HG03025 (cell line): ENCODE measurements around the gene COL8A1.
A peak's percentile ranks its signal among the peaks of the same experiment; 100 is the strongest.
"Not testable (repeated sequence)": the region's sequence is repeated elsewhere in the genome, so short reads cannot be mapped to it uniquely, and the experiment has no call there.

Source experiments
- ATAC-seq: cut with Tn5 transposase; IDR thresholded peaks from one replicate; pipeline ENCODE4 v1.9.1; 2021; ENCODE audit warnings: mild to moderate bottlenecking, moderate library complexity; ENCODE audit not compliant: unreplicated experiment, low FRiP score

COL8A1 gene

DNA sequence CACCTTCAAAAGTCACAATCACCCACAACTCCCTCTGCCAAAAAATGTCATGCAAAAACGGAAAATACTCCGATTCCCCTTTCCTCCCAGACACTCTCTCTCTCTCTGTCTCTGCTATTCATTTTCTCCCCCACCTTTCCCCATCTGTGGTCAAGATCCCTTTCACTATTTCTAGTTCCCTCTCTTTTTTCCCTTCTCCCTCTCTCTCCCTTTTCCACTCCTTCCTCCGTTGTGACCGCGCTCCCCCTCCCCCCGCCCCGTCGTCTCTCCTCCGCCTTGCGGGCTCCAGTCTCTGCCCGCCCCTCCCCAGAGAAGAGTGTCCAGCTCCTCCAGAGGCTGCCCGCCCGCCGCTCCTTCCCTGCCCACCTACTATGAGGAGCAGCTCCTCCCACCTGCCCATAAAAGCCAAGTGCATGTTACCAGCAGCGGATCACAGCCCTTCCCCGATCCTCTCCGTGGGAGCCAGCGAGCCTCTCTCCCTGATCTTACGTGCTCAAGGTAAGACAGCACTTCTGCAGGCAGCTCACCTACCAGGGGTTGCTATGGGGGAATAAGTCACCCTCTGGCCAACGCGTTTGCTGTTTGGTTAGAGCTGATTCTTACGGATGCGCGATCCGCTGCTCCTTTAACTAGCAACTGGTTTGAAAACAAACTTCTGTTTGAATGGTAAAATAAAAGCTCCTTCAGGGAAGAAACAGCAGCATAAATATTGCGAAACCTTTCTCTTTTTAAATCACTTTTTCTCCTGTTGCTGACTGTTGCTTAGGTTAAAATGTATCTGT is at the start of gene COL8A1:
Gene COL8A1, plus strand, starts transcription at position 428 of the 782 bp plus-strand sequence. CDS start 152,089 bp downstream, outside the sequence.
- no peak for ATAC-seq

DNA sequence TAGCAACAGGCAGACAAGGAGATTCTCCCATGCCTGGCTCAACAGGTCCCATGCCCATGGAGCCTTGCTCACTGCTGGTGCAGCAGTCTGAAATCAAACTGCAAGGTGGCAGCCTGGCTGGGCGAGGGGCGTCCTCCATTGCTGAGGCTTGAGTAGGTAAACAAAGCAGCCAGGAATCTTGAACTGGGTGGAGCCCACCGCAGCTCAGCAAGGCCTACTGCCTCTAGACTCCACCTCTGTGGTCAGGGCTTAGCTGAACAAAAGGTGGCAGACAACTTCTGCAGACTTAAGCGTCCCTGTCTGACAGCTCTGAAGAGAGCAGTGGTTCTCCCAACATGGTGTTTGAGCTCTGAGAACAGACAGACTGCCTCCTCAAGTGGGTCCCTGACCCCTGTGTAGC is 49.2 kb upstream of the COL8A1 start:
- not testable (repeated sequence) for ATAC-seq

DNA sequence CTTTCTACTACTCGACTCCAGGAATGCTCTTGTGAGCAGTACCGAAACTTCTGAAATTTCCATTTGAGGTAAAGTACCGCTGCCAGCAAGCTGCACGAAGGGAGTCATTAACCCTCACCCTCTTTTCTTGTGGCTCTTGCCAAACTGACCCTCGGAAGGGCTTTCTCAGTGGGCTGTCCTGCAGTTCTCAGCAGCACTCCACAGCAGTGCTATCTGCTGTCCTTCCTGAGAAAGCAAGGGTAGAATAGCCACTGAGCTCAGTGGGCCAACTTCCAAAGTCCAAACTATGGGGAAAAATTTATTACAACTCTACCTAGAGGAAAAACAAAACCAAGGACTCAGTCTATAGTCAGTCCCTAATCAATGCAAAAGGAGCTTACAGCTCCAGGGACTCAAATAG is 38.5 kb upstream of the COL8A1 start:
- ATAC-seq = no peak

DNA sequence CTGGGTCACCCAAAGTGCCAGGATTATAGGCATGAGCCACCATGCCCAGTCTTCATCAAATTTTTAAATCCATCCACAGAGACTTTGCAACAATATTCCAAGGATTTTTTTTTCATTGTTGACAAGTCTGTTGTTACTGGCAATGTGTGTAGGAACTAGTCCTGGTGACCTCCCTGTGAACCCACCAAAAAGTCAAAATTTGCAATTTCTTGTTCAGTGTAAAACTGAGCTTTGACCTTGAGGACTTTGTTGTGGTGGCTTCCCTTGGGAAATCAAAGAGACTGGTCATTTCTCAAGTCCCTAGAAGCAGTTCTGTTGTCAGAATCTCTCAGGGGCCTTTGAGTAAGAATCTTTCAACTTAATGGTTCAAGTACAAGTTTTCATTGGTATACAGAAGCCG is 36.9 kb upstream of the COL8A1 start:
- ATAC-seq = no peak

DNA sequence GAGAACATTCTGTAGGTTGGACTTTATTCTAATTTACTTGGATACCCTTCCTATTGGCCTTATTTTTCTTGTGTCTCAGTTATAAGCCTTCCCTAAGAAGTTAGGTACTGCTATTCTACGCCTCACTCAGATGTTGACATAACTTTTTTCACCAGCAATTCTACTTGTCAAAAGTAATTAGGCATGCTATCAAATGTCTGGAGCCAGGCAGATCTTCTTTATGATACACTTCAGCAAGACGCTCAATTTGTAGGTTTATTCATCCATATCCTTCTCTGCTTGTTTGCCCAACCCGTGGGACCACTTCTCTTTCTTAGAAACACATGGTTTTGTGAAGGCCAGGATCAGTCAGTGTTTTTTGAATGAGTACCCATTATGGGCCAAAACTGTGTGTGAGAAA is 36.2 kb upstream of the COL8A1 start:
- ATAC-seq = no peak

DNA sequence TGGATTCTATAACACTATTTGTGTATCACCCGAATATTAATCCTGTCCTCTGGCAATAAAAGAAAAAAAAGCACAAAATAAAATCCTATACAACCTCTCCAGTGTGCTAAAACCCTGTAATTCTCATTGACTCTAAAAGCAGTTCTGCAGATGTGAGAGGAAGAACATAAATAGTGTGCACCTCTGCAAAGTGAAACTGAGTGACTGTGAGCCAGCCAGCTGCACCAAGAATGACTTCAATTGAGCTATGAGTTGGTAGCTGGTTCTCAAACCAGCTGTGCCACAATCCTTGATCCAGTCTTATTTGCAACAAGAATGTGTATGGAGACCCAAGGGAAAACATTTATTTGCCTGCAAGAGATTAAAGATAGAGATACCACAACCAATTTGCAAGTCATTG is 31.2 kb upstream of the COL8A1 start:
- ATAC-seq = no peak

DNA sequence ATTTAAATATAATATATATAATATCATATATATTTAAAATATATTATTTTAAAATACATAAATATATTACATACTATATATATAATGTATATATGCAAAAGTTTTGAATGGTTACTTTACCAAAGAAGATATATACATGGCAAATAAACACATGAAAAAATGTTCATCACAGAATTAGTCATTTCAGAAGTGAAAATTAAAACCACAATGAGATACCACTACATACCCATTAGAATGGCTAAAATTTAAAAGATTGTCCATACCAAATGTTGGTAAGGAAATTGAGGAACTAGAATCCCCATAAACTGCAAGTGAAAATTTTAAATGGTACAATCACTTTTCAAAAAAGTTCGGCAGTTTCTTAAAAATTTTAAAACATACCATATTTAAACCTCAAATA is 23.6 kb upstream of the COL8A1 start:
- ATAC-seq = no peak

DNA sequence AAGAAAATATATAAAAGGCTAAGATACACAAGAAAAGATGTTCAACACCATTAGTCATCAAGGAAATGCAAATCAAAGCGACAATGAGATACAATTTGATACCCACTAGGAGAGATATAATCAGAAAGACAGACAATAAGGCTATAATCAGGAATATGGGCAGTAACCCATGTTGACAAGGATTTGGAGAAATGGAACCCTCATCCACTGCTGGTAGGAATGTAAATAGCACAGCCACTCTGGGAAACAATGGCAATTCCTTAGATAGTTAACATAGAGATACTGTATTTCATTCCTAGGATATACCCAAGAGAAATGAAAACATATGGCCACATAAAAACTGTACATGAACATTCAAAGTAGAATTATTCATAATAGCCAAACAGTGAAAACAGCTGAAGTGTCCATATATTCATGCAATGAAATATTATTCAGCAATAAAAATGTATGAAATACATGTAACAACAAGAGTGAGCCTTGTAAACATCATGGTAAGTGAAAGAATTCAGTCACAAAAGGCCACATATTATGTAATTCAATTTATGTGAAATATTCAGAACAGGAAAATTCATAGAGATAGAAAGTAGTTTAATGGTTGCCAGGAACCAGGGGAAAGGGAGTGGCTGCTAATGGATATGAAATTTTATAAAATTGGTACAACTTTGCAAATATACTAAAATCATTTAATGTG is 18.2 kb upstream of the COL8A1 start:
- ATAC-seq = no peak

DNA sequence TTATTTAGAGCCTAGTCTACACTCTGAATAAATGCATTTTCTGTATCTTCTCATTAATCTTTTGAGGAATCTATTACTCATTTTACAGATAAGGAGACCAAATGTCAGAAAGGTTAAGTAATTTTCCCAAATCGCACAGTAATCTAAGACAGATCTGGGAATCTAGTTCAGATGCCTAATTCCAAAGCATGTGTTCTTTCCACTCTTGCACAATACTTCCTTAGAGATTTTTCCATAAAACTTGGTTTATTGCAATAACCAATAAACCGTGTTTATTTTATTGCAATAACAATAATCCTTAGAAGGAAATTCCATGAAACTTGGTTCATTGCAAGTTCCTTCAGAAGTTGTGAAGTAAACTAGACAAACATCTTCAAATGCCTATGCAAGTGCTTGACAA is 17.4 kb upstream of the COL8A1 start:
- no peak for ATAC-seq

DNA sequence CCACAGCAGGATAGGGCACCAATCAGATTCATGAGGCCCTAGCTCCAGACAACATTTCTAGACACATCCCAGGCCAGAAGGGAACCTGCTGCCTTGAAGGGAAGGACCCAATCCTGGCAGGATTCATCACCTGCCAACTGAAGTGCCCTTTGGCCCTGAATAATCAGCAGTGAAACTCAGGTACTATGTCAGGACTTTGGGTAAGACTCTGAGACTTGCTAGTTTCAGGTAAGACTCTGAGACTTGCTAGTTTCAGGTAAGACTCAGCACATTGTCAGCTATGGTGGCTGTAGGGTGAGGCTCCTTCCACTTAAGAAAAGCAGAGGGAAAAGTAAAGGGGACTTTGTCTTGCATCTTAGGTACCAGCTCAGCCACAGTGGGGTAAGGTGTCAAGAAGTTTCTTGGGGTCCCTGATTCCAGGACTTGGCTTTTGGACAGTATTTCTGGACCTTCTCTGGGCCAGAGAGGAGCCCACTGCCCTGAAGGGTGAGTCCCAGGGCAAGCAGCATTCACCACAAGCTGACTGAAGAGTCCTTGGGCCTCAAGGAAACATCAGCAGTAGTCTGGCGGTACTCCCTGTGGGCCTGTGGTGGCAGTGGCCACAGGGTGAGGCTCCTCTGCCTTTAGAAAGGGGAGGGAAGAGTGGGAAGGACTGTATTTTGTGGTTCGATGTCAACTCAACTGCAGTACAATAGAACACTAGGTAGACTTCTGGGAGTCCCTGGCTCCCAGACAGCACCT is 13.7 kb upstream of the COL8A1 start:
- no peak for ATAC-seq

DNA sequence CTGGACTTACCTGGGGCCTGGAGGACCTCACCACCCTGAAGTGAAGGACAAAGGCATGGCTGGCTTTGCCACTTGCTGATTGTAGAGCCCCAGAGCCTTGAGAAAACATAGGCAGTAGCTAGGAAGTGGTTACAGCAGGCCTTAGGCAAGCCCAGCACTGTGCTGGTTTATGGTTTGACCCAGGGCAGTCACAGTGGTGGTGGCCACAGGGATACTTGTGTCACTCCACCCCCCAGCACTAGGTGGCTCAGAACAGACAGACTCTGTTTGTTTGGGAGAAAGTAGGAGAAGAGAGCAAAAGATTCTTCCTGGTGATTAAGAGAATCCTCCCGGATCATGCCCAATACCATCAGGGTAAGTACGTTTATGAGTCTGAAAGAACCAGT is 13.2 kb upstream of the COL8A1 start:
- no peak for ATAC-seq

DNA sequence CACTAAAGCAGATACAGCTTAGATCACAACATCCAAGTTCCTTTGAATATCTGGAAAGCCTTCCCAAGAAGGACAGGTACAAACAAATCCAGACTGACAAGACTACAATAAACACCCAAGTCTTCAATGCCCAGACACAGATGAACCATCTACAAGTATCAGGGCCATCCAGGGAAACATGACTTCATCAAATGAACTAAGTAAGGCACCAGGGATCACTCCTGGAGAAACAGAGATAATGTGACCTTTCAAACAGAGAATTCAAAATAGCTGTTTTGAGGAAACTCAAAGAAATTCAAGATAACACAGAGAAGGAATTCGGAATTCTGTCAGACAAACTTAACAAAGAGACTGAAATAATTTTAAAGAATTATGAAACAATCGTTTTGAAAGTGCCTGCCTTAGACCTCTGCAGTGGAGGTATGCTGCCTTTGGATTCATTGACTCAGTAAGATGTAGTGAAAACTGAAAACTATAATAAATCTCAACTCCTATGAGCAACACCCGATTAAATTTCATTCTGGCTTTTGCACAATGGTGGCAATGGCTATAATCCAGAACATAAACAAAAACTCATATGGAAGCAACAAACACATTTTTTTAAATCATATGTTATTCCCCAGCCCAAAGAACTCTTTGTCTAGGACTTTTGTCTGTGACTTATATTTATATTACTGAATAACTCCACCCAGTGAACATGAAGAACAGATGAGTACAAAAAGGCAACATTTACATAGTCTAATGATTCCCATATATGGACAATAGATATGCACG is 12.6 kb upstream of the COL8A1 start:
- no peak for ATAC-seq

DNA sequence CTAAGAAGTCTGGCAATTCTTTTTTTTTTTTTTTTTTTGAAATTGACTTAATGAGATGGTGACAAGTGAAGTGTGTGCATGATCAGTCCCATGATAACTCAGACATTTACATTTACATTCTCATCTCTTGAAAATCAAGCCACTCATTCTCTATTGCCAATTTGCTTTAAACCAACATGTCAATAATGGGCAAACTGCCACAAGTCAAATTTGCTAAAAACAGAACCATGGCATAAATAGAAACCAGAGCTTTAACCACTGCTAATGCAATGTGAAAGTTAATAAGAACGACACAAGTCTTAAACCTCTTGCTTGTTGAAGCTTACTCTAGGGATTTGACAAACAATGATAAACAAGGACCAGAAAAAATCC is 12.0 kb upstream of the COL8A1 start:
- ATAC-seq = peak; percentile 40

DNA sequence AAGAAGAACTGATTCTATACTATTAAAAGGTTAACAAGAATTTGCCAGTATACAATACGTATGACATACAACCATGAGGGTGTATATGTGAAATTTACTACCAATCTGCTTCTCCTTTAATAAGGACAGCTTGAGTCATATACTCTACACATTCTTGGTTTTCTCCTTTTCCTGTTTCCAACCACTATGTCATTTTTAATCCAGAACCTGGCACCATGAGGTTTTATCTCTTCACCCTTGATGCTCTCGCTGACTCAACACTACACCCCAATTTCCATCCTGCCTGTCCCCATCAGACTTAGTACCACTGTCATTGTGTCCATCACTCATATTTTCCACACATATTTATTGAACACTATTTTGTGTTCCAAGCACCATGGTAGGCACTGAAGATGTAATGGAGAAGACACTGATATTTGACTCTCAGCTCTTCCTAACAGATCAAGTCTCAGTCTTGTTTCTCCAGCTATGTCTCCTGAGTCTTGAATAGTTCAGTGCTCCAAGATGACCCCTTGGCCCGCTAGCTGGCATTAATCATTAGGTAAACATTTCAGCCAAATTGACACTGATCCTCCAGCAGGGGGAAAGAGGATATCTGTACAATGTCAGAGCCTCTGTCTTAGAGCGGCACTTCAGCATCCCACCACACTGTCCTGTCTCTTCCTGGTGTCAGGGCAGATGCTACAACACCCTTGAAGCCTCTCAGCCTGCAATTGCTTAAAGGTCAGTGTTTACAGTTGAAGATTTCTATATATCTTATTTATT is 11.2 kb upstream of the COL8A1 start:
- ATAC-seq = no peak

DNA sequence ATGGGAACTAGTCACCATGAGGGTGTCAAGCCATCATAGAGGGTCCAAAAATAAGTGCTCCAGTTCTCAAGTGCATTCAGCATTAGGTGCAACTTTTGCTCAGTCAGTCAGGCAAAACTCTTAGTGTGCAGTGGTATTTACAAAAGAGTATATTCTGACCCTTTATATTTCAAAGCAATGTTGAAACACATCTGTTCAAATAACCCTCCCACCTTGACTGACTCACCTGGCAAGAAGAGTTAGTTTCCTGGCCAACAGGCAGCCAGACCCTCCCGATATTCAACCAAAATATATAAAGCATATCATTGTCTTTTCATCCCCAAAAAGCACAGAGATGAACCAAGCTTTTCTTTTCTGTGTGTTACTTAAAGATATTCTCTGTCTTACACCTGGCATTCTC is 7.6 kb upstream of the COL8A1 start:
- ATAC-seq = no peak

DNA sequence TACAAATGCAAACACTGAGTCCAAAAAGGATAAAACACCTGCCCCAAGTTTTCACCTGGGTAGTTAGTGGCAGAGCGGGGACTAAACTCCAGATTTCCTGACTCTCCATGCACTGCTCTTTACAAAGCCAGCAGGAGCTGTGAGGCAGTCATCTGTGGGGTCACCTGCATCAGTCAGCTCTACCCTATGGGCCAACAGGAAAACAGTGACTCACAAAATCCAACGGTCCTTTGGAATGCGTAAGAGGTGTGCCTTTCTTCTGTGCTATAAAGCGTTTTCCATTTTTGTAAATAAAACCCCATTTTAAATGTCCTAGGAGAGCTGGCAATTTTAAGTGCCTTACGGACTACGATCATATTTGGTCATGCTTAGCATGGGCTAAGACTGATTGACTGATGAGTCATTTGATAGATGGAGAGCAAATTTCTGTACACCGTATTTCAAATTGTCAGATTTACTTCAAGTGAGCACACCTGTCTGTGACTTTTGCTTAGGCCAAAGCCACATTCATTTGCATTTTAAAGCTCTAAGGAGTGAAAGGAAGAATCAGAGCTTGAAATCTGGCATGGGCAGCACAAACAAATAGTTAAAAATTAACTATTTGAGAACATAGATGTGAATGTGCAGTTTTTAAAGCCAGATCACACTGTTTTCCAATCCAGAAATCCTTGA is 4.4 kb upstream of the COL8A1 start:
- ATAC-seq = no peak

DNA sequence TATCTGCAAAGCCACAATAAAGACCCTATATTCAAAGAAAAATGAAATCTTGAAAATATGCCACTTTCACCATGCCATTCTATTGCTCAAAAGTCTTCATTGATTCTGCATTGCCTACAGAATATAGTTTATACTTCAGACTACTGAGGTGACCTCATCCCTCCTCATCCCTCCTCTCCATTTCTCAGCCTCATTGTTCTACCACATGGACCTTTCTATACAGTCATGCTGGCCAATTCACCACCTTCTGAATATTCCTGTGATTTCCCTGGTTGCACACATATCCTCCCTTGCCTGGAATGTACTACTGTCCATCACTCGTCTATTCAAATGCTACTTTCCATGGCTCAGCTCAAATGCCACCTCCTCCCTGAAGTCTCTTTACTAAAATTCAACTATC is 3.5 kb upstream of the COL8A1 start:
- ATAC-seq = no peak

DNA sequence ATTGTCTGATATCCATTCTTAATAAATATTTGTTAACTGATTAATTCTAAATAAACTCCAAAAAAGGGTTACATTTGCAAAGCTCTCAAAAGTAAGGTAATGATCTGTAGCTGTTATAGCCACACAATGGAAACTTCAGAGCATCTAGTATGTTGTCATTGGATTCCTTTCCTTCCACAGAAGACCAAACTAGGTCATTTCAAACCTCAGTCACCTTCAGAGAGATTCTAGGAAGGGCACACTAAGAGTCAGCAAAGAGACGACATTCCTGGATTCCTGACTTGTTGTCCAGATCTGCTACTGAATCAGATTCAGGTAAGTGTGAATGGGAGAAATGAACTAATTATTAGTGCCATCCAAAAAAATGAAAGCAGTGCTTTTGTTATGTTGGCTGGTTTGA is 3.0 kb upstream of the COL8A1 start:
- ATAC-seq = no peak

DNA sequence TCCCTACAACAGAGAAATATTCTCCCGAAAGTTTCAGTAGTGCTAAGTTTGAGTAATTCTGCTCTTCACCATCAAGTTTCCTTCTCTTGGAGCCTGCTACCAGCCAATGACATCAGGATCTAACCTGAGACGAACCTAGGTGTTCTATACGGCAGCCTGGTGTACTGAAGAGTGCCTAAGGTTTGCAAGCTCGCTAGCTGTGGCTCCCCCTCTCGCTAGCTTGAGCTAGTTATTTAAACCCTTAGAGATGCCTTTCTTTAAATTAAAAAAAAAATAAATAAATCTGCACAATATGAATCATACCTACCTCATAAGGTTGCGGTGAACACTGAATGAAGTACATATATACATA is 1.4 kb upstream of the COL8A1 start:
- ATAC-seq = no peak
